GM23338 (cell line): ENCODE measurements around the gene SLC16A7. TPM values are rescaled to one million over a fixed set of nuclear protein-coding genes. Genes with fewer than 3 reads are reported as not detected.

Experiments
- ATAC-seq: fragments of 200-7000 bp; cut with Tn5 transposase; 3 replicates; pipeline ENCODE4 v1.9.1; 2020
- DNase-seq: peaks from one replicate; pipeline ENCODE4 v3.0.0-alpha.2; 2015; ENCODE audit warnings: low spot score
- H2AFZ ChIP-seq: fragments of 200-600 bp; sonication (generic); 2 replicates; pipeline ENCODE4 v1.8.0; 2016; ENCODE audit warnings: antibody characterized with exemption, mild to moderate bottlenecking, moderate library complexity
- H3F3A ChIP-seq: fragments of 200-600 bp; sonication (generic); replicated peaks from 2 replicates; pipeline ENCODE4 v1.8.0; 2017; ENCODE audit warnings: antibody characterized with exemption, mixed run types, low read depth
- H3K27ac ChIP-seq: fragments of 200-600 bp; sonication (generic); 2 replicates; pipeline ENCODE4 v1.6.1; 2016; ENCODE audit warnings: low read depth
- H3K27me3 ChIP-seq: fragments of 200-600 bp; sonication (generic); 2 replicates; pipeline ENCODE4 v1.8.0; 2016; ENCODE audit warnings: mild to moderate bottlenecking, mixed run types, moderate library complexity; ENCODE audit not compliant: insufficient read depth
- H3K36me3 ChIP-seq: fragments of 200-600 bp; sonication (generic); 2 replicates; pipeline ENCODE4 v1.8.0; 2016; ENCODE audit warnings: mild to moderate bottlenecking; ENCODE audit not compliant: insufficient read depth
- H3K4me1 ChIP-seq: fragments of 200-600 bp; sonication (generic); 2 replicates; pipeline ENCODE4 v1.8.0; 2016; ENCODE audit warnings: mild to moderate bottlenecking, moderate library complexity; ENCODE audit not compliant: insufficient read depth
- H3K4me2 ChIP-seq: fragments of 200-600 bp; sonication (generic); 2 replicates; pipeline ENCODE4 v1.7.1; 2017; ENCODE audit warnings: mixed run types
- H3K4me3 ChIP-seq: fragments of 200-600 bp; sonication (generic); 2 replicates; pipeline ENCODE4 v1.6.1; 2016; ENCODE audit warnings: mixed run types
- H3K79me2 ChIP-seq: fragments of 200-600 bp; sonication (generic); replicated peaks from 2 replicates; pipeline ENCODE4 v1.8.0; 2017; ENCODE audit warnings: mild to moderate bottlenecking; ENCODE audit not compliant: insufficient read depth
- H3K9me2 ChIP-seq: fragments of 200-600 bp; sonication (generic); 2 replicates; pipeline ENCODE4 v1.8.0; 2017; ENCODE audit not compliant: insufficient read depth
- H4K20me1 ChIP-seq: fragments of 200-600 bp; sonication (generic); replicated peaks from 2 replicates; pipeline ENCODE4 v1.8.0; 2017; ENCODE audit warnings: mild to moderate bottlenecking; ENCODE audit not compliant: insufficient read depth
- H3K27ac Mint-ChIP-seq: 2 replicates; pipeline ENCODE4 v1.8.0; 2020; ENCODE audit warnings: inconsistent platforms, mild to moderate bottlenecking, moderate library complexity, mixed read lengths
- H3K27me3 Mint-ChIP-seq: 3 replicates; pipeline ENCODE4 v1.8.0; 2022; ENCODE audit warnings: low read depth, mild to moderate bottlenecking, moderate library complexity, mixed read lengths, inconsistent platforms; ENCODE audit not compliant: insufficient read depth, poor library complexity
- H3K36me3 Mint-ChIP-seq: 3 replicates; pipeline ENCODE4 v1.8.0; 2021; ENCODE audit warnings: low read depth, mild to moderate bottlenecking, inconsistent platforms, moderate library complexity, mixed read lengths
- H3K4me1 Mint-ChIP-seq: 3 replicates; pipeline ENCODE4 v1.8.0; 2020; ENCODE audit warnings: mild to moderate bottlenecking, inconsistent platforms, mixed read lengths
- H3K4me3 Mint-ChIP-seq: 3 replicates; pipeline ENCODE4 v1.8.0; 2021; ENCODE audit warnings: moderate library complexity, mild to moderate bottlenecking, inconsistent platforms, mixed read lengths
- H3K9me3 Mint-ChIP-seq: 3 replicates; pipeline ENCODE4 v1.8.0; 2020; ENCODE audit warnings: moderate library complexity, mild to moderate bottlenecking, inconsistent platforms, mixed read lengths
- CTCF ChIP-seq, 2 experiments: fragments of 200-600 bp in 1 of 2; sonication (generic) in 1 of 2; conservative IDR thresholded peaks; 2 replicates each; pipeline versions ENCODE4 v1.5.1 to v1.6.1; 2016 to 2017; ENCODE audit warnings: antibody characterized with exemption in 2 of 2, low read depth in 2 of 2, mild to moderate bottlenecking in 2 of 2, moderate library complexity in 1 of 2
- EZH2 ChIP-seq: fragments of 200-600 bp; sonication (generic); IDR thresholded peaks from one replicate; pipeline ENCODE4 v1.8.0; 2017; ENCODE audit warnings: antibody characterized with exemption, mild to moderate bottlenecking, low read depth; ENCODE audit not compliant: unreplicated experiment
- EZH2phosphoT487 ChIP-seq: fragments of 200-600 bp; sonication (generic); IDR thresholded peaks from one replicate; pipeline ENCODE4 v1.8.1; 2018; ENCODE audit warnings: antibody characterized with exemption; ENCODE audit not compliant: unreplicated experiment
- JUNB ChIP-seq: IDR thresholded peaks from one replicate; pipeline ENCODE4 v1.6.1; 2016; ENCODE audit warnings: antibody characterized with exemption; ENCODE audit not compliant: unreplicated experiment
- NANOG ChIP-seq: IDR thresholded peaks from 2 replicates; pipeline ENCODE4 v1.6.1; 2016; ENCODE audit warnings: antibody characterized with exemption, borderline replicate concordance
- REST ChIP-seq: IDR thresholded peaks from one replicate; pipeline ENCODE4 v1.6.1; 2018; ENCODE audit warnings: antibody characterized with exemption; ENCODE audit not compliant: unreplicated experiment
- ZNF114 ChIP-seq: fragments of 250-450 bp; sonication (Bioruptor Pico); IDR thresholded peaks from 2 replicates; pipeline ENCODE4 v1.5.0; 2020; ENCODE audit warnings: mild to moderate bottlenecking, moderate library complexity
- ZNF331 ChIP-seq: fragments of 250-450 bp; sonication (Bioruptor Pico); IDR thresholded peaks from 2 replicates; pipeline ENCODE4 v1.5.0; 2020; ENCODE audit warnings: low read depth, mild to moderate bottlenecking, moderate library complexity
- ZNF462 ChIP-seq: fragments of 250-450 bp; sonication (Bioruptor Pico); IDR thresholded peaks from 2 replicates; pipeline ENCODE4 v1.5.0; 2020; ENCODE audit warnings: mild to moderate bottlenecking, moderate library complexity
- polyA plus RNA-seq: library from polyadenylated mRNA; unstranded; fragments of >200 nt; fragmentation: Nextera tagmentation; extraction: Ambion mirVana; gene quantifications from 2 replicates; pipeline ENCODE4 v1.2.1, GENCODE V29; 2016
- total RNA-seq: library from RNA; depleted of rRNA; stranded (reverse); fragments of >200 nt; shearing (Covaris generic); gene quantifications from 2 replicates; pipeline ENCODE4 v1.2.3, GENCODE V29; 2014

SLC16A7 gene
- total and polyA plus RNA-seq, 2 experiments from 2014 or later = 2.8 to 4.3 TPM

GRCh38 chr12:59593761-59594160, 2.1 kb upstream of the SLC16A7 start:
- H3F3A ChIP-seq = 0 out of 2 replicates have a peak, but pooled peaks cover 3% of the 10 kb centered on the region
- TF ChIP-seq ZNF331 (no peak), EZH2phosphoT487 (no peak)
- H4K20me1 ChIP-seq = no peaks in the 10 kb centered on the region
- no peak overlapping the region for H3K4me3 ChIP-seq
- ATAC-seq (no peak), DNase-seq (no peak)
- no peak overlapping the region for H3K4me3 Mint-ChIP-seq
- H3K4me1 ChIP-seq = peaks cover 12% of the 10 kb centered on the region
- H3K9me2 ChIP-seq = no peaks in the 10 kb centered on the region
- no peak overlapping the region for H2AFZ ChIP-seq
- peaks cover 10% of the 10 kb centered on the region for H3K27me3 Mint-ChIP-seq
- no peak overlapping the region for H3K27ac Mint-ChIP-seq
- no peak overlapping the region for H3K27ac ChIP-seq
- H3K4me1 Mint-ChIP-seq = peaks cover 16% of the 10 kb centered on the region
- H3K36me3 Mint-ChIP-seq = no peaks in the 10 kb centered on the region
- H3K79me2 ChIP-seq = no peaks in the 10 kb centered on the region
- no peak overlapping the region for H3K4me2 ChIP-seq
- H3K36me3 ChIP-seq = no peaks in the 10 kb centered on the region
- H3K27me3 ChIP-seq = peaks cover 11% of the 10 kb centered on the region; the same call in 1 of the 2 replicates
- no peaks in the 10 kb centered on the region for H3K9me3 Mint-ChIP-seq

- Histone ChIP-seq H3K27ac (no peak overlapping the region), H3K27me3 (peaks cover 11% of the 10 kb centered on the region; the same call in 1 of the 2 replicates), H3K9me2 (no peaks in the 10 kb centered on the region), H4K20me1 (no peaks in the 10 kb centered on the region), H2AFZ (peak overlapping the region; percentile 98), H3K4me3 (peak overlapping the region; percentile 91), H3F3A (0 out of 2 replicates have a peak, but pooled peaks cover 3% of the 10 kb centered on the region), H3K4me1 (peaks cover 12% of the 10 kb centered on the region), H3K36me3 (no peaks in the 10 kb centered on the region), H3K79me2 (no peaks in the 10 kb centered on the region), H3K4me2 (peak overlapping the region; percentile 94)
- Mint-ChIP-seq H3K9me3 (no peaks in the 10 kb centered on the region), H3K27me3 (peaks cover 10% of the 10 kb centered on the region), H3K4me1 (peaks cover 16% of the 10 kb centered on the region), H3K36me3 (no peaks in the 10 kb centered on the region), H3K4me3 (peak overlapping the region; percentile 79), H3K27ac (no peak overlapping the region)
- DNase-seq = no peak
- no peak for ATAC-seq
- TF ChIP-seq EZH2 (no peak), CTCF (conservative IDR thresholded peaks at IDR 0.05; ENCODE audit: low read depth in 2 of 2) (no peak), JUNB (no peak), ZNF462 (no peak), NANOG (no peak), ZNF331 (no peak), ZNF114 (CRISPR knock-in tag) (no peak), REST (no peak), EZH2phosphoT487 (no peak)
Measured at GRCh38 chr12:59594943-59595500, 807 bp upstream of the SLC16A7 start.
